WERI-Rb-1 (cell line): Measurements from ENCODE around the gene ACTL8.

Source experiments
- DNase-seq: peaks from one replicate; pipeline ENCODE4 v3.0.0-alpha.2; 2020
- H3K27ac ChIP-seq: fragments of 250-450 bp; sonication (Bioruptor Pico); 2 replicates; pipeline ENCODE4 v1.5.1; 2020; ENCODE audit warnings: mild to moderate bottlenecking, moderate library complexity
- H3K27me3 ChIP-seq: fragments of 250-450 bp; sonication (Bioruptor Pico); 2 replicates; pipeline ENCODE4 v1.5.1; 2021; ENCODE audit warnings: mild to moderate bottlenecking, low read depth, moderate library complexity; ENCODE audit not compliant: insufficient read depth, severe bottlenecking
- H3K36me3 ChIP-seq: fragments of 250-450 bp; sonication (Bioruptor Pico); 2 replicates; pipeline ENCODE4 v1.5.1; 2020; ENCODE audit warnings: mild to moderate bottlenecking, moderate library complexity
- H3K4me3 ChIP-seq: 2 replicates; pipeline ENCODE4 v1.5.1; 2011; ENCODE audit warnings: low read depth, mild to moderate bottlenecking, control low read depth, low read length
- H3K9me3 ChIP-seq: fragments of 250-450 bp; sonication (Bioruptor Pico); 2 replicates; pipeline ENCODE4 v1.5.1; 2021; ENCODE audit warnings: mild to moderate bottlenecking, moderate library complexity; ENCODE audit not compliant: severe bottlenecking
- CTCF ChIP-seq: IDR thresholded peaks from 2 replicates; pipeline ENCODE4 v1.5.1; 2011; ENCODE audit warnings: low read depth, mild to moderate bottlenecking, control low read depth, inconsistent platforms, low read length

ACTL8 gene

GRCh38 chr1:17861685-17862084, 106.6 kb downstream of the ACTL8 start:
- no peak for TF ChIP-seq CTCF
- DNase-seq = no peak
- no peaks in the 10 kb centered on the region for H3K27me3 ChIP-seq
- no peaks in the 10 kb centered on the region for H3K9me3 ChIP-seq
- H3K27ac ChIP-seq = no peak overlapping the region
- no peak overlapping the region for H3K4me3 ChIP-seq
- no peaks in the 10 kb centered on the region for H3K36me3 ChIP-seq

- Histone ChIP-seq H3K27ac (no peak overlapping the region), H3K9me3 (no peaks in the 10 kb centered on the region), H3K27me3 (no peaks in the 10 kb centered on the region), H3K36me3 (no peaks in the 10 kb centered on the region), H3K4me3 (no peak overlapping the region)
- no peak for TF ChIP-seq CTCF
- no peak for DNase-seq
Observed at GRCh38 chr1:17862121-17862520, 107.0 kb downstream of the ACTL8 start.

GRCh38 chr1:17865912-17866739, 111.0 kb downstream of the ACTL8 start:
- H3K36me3 ChIP-seq = no peaks in the 10 kb centered on the region
- TF ChIP-seq CTCF = no peak
- peaks cover 2% of the 10 kb centered on the region for H3K9me3 ChIP-seq
- H3K27me3 ChIP-seq = no peaks in the 10 kb centered on the region
- no peak overlapping the region for H3K27ac ChIP-seq
- H3K4me3 ChIP-seq = no peak overlapping the region
- DNase-seq = no peak

GRCh38 chr1:17866740-17867029, 111.6 kb downstream of the ACTL8 start:
- Histone ChIP-seq H3K27ac (no peak overlapping the region), H3K36me3 (no peaks in the 10 kb centered on the region), H3K27me3 (no peaks in the 10 kb centered on the region), H3K4me3 (no peak overlapping the region), H3K9me3 (peaks cover 2% of the 10 kb centered on the region)
- no peak for TF ChIP-seq CTCF
- DNase-seq = no peak

GRCh38 chr1:17867470-17867869, 112.3 kb downstream of the ACTL8 start:
- DNase-seq = no peak
- H3K9me3 ChIP-seq = peaks cover 2% of the 10 kb centered on the region
- no peaks in the 10 kb centered on the region for H3K27me3 ChIP-seq
- no peak overlapping the region for H3K27ac ChIP-seq
- no peak for TF ChIP-seq CTCF
- no peaks in the 10 kb centered on the region for H3K36me3 ChIP-seq
- H3K4me3 ChIP-seq = no peak overlapping the region

GRCh38 chr1:17869815-17870214, 114.7 kb downstream of the ACTL8 start:
- no peak for DNase-seq
- TF ChIP-seq CTCF = no peak

More at GRCh38 chr1:17869815-17870214, 114.7 kb downstream of the ACTL8 start:
- Histone ChIP-seq H3K27ac (no peak overlapping the region), H3K36me3 (no peaks in the 10 kb centered on the region), H3K27me3 (no peaks in the 10 kb centered on the region), H3K4me3 (no peak overlapping the region), H3K9me3 (peaks cover 2% of the 10 kb centered on the region)
